Fibroblast of upper back skin (primary cell): ENCODE results near the gene TSKU.

Experiments used
- DNase-seq: peaks from one replicate; pipeline ENCODE4 v3.0.0-alpha.2; 2013

The TSKU gene

GRCh38 chr11:76753449-76753848 is 29.7 kb upstream of the TSKU start:
- DNase-seq, result no peak

GRCh38 chr11:76753950-76754349 is 29.2 kb upstream of the TSKU start:
- no peak for DNase-seq

GRCh38 chr11:76756341-76756741 is 26.8 kb upstream of the TSKU start:
- DNase-seq, result no peak

GRCh38 chr11:76758311-76758710 is 24.8 kb upstream of the TSKU start:
- DNase-seq, result no peak

- no peak for DNase-seq
Measured at GRCh38 chr11:76759092-76759491, 24.1 kb upstream of the TSKU start.

- DNase-seq, result no peak
Measured at GRCh38 chr11:76759517-76759916, 23.6 kb upstream of the TSKU start.

- no peak for DNase-seq
Measured at GRCh38 chr11:76760236-76760635, 22.9 kb upstream of the TSKU start.

GRCh38 chr11:76761718-76762355 is 21.3 kb upstream of the TSKU start:
- DNase-seq, result no peak

- DNase-seq, result no peak
Measured at GRCh38 chr11:76762356-76762752, 20.8 kb upstream of the TSKU start.

GRCh38 chr11:76762867-76763572 is 20.1 kb upstream of the TSKU start:
- DNase-seq, result no peak

GRCh38 chr11:76763573-76764346 is 19.4 kb upstream of the TSKU start:
- peak; percentile 92 for DNase-seq

GRCh38 chr11:76764941-76765665 is 18.1 kb upstream of the TSKU start:
- no peak for DNase-seq

- DNase-seq, result no peak
Measured at GRCh38 chr11:76765863-76766350, 17.2 kb upstream of the TSKU start.

GRCh38 chr11:76766521-76766920 is 16.6 kb upstream of the TSKU start:
- DNase-seq, result no peak

- DNase-seq, result no peak
Measured at GRCh38 chr11:76767659-76768058, 15.5 kb upstream of the TSKU start.

- no peak for DNase-seq
Measured at GRCh38 chr11:76768088-76768908, 14.9 kb upstream of the TSKU start.

GRCh38 chr11:76768909-76769560 is 14.1 kb upstream of the TSKU start:
- peak; percentile 70 for DNase-seq

GRCh38 chr11:76769645-76770586 is 13.2 kb upstream of the TSKU start:
- no peak for DNase-seq

- peak; percentile 96 for DNase-seq
Measured at GRCh38 chr11:76770642-76771445, 12.3 kb upstream of the TSKU start.
